Mesenchymal stem cell (in vitro differentiated cells and primary cell): ENCODE measurements around the gene PLRG1.
A peak's percentile ranks its signal among the peaks of the same experiment; 100 is the strongest.

Source experiments
- DNase-seq: peaks from one replicate; pipeline ENCODE4 v3.0.0-alpha.2; 2013
- H2AFZ ChIP-seq: one replicate; pipeline ENCODE4 v1.6.1; 2013; ENCODE audit warnings: low read depth, mild to moderate bottlenecking, control low read depth, inconsistent platforms, low read length, moderate library complexity
- H2AK5ac ChIP-seq: 2 replicates; pipeline ENCODE4 v1.6.1; 2013; ENCODE audit warnings: low read length, moderate library complexity, mild to moderate bottlenecking, inconsistent platforms; ENCODE audit not compliant: severe bottlenecking
- H2BK120ac ChIP-seq: one replicate; pipeline ENCODE4 v1.6.1; 2013; ENCODE audit warnings: low read depth, mild to moderate bottlenecking, inconsistent platforms, low read length, moderate library complexity
- H2BK12ac ChIP-seq, 2 experiments: one replicate each; pipeline ENCODE4 v1.6.1; 2013; ENCODE audit warnings: inconsistent platforms in 2 of 2, low read length in 2 of 2, mild to moderate bottlenecking in 2 of 2, moderate library complexity in 2 of 2, control low read depth in 1 of 2
- H2BK15ac ChIP-seq: one replicate; pipeline ENCODE4 v1.6.1; 2013; ENCODE audit warnings: mild to moderate bottlenecking, low read depth, inconsistent platforms; ENCODE audit not compliant: poor library complexity, severe bottlenecking
- H2BK5ac ChIP-seq: 2 replicates; pipeline ENCODE4 v1.6.1; 2013; ENCODE audit warnings: low read depth, mild to moderate bottlenecking, low read length, control low read depth, inconsistent platforms; ENCODE audit not compliant: poor library complexity, severe bottlenecking
- H3K14ac ChIP-seq, 2 experiments: one replicate each; pipeline ENCODE4 v1.6.1; 2013; ENCODE audit warnings: inconsistent platforms in 2 of 2, low read length in 2 of 2, control low read depth in 1 of 2, mild to moderate bottlenecking in 1 of 2, moderate library complexity in 1 of 2
- H3K18ac ChIP-seq, 2 experiments: one replicate each; pipeline ENCODE4 v1.6.1; 2013; ENCODE audit warnings: inconsistent platforms in 2 of 2, low read length in 2 of 2, control low read depth in 1 of 2, low read depth in 1 of 2, mild to moderate bottlenecking in 1 of 2
- H3K23ac ChIP-seq, 2 experiments: one replicate each; pipeline ENCODE4 v1.6.1; 2013; ENCODE audit warnings: inconsistent platforms in 2 of 2, low read length in 2 of 2, mild to moderate bottlenecking in 2 of 2, moderate library complexity in 2 of 2, control low read depth in 1 of 2
- H3K27ac ChIP-seq: 2 replicates; pipeline ENCODE4 v1.5.1; 2013; ENCODE audit warnings: mild to moderate bottlenecking, moderate library complexity, low read length, control low read depth, inconsistent platforms; ENCODE audit not compliant: poor library complexity, severe bottlenecking
- H3K27me3 ChIP-seq, 2 experiments: 2 replicates each; pipeline versions ENCODE4 v1.6.1 to v1.7.0; 2013; ENCODE audit warnings: low read length in 2 of 2, mild to moderate bottlenecking in 2 of 2, moderate library complexity in 2 of 2, control low read depth in 1 of 2, inconsistent platforms in 1 of 2; ENCODE audit not compliant: control insufficient read depth in 1 of 2, insufficient read depth in 1 of 2
- H3K36me3 ChIP-seq, 2 experiments: 2 replicates each; pipeline versions ENCODE4 v1.6.1 to v1.7.0; 2013; ENCODE audit warnings: low read length in 2 of 2, control low read depth in 1 of 2, inconsistent platforms in 1 of 2, low read depth in 1 of 2, mild to moderate bottlenecking in 1 of 2; ENCODE audit not compliant: insufficient read depth in 2 of 2, control insufficient read depth in 1 of 2
- H3K4ac ChIP-seq, 2 experiments: one replicate each; pipeline ENCODE4 v1.6.1; 2013; ENCODE audit warnings: inconsistent platforms in 2 of 2, low read length in 2 of 2, mild to moderate bottlenecking in 2 of 2, moderate library complexity in 2 of 2, control low read depth in 1 of 2, low read depth in 1 of 2
- H3K4me1 ChIP-seq: 2 replicates; pipeline ENCODE4 v1.6.1; 2013; ENCODE audit warnings: low read depth, low read length, control low read depth; ENCODE audit not compliant: control insufficient read depth, insufficient read depth
- H3K4me2 ChIP-seq: 2 replicates; pipeline ENCODE4 v1.6.1; 2013; ENCODE audit warnings: low read length, mild to moderate bottlenecking, inconsistent platforms; ENCODE audit not compliant: poor library complexity, severe bottlenecking
- H3K4me3 ChIP-seq, 2 experiments: 2 replicates each; pipeline versions ENCODE4 v1.5.1 to v1.7.0; 2013; ENCODE audit warnings: low read length in 2 of 2, mild to moderate bottlenecking in 2 of 2, control low read depth in 1 of 2, low read depth in 1 of 2; ENCODE audit not compliant: insufficient read depth in 1 of 2
- H3K79me1 ChIP-seq: replicated peaks from 2 replicates; pipeline ENCODE4 v1.6.1; 2013; ENCODE audit warnings: mild to moderate bottlenecking, control low read depth, low read length, inconsistent platforms; ENCODE audit not compliant: poor library complexity, severe bottlenecking
- H3K9ac ChIP-seq: 2 replicates; pipeline ENCODE4 v1.7.0; 2013; ENCODE audit warnings: mild to moderate bottlenecking, low read length, moderate library complexity
- H3K9me3 ChIP-seq: 2 replicates; pipeline ENCODE4 v1.7.0; 2013; ENCODE audit warnings: mild to moderate bottlenecking, low read length; ENCODE audit not compliant: control insufficient read depth
- H4K8ac ChIP-seq: one replicate; pipeline ENCODE4 v1.6.1; 2013; ENCODE audit warnings: inconsistent platforms, mild to moderate bottlenecking, low read length, moderate library complexity
- H4K91ac ChIP-seq: one replicate; pipeline ENCODE4 v1.6.1; 2013; ENCODE audit warnings: mild to moderate bottlenecking, low read length, inconsistent platforms
- WGBS: methylation state at CpG from one replicate; pipeline ENCODE4 v1.1.7; 2013; ENCODE audit warnings: mixed read lengths; 5-methylcytosine and 5-hydroxymethylcytosine counted together

Gene PLRG1

DNA sequence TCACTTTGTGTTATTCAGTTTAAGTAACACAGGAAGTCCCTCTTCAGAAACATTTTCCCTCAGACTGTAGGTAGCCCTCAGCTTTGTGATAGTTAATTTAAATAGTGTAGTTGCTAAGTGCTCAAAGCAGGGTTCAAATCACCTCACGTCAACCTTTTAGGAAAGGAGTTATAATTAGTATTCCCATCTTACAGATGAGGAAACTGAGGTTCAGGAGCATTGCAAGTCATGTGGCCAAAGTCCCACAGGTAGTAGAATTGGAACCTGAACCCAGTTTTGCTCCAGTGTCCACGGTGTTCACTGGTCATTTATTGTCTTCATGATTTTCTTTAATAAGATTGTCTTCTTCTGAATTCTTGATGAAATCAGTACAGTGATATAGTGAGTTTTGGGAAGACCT, 54.3 kb downstream of the PLRG1 start:
- H3K4me3 ChIP-seq: no peak overlapping the region
- WGBS: 70% methylated on average over 1 of the region's 2 CpGs

DNA sequence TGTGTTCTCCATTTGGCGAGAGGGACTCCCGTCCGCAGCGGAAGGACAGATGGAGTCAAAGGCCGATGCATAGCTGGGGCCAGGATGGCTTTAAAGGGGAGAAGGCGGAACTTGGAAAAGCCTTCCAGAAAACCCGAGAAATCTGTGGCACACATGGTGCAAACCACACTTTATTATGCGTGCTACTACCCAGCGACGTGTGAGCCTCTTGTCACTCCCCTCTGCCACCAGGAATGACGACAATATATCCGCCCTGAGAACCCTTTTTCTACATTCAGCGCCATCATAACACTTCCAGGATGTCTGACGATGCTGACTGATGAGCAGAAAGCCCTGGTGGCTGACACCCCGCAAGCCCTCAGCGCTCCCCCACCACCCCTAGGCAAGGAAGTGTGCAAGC, 57.9 kb downstream of the PLRG1 start:
- Histone ChIP-seq H2BK12ac (no peak overlapping the region), H2AK5ac (no peak overlapping the region), H3K4me2 (peak overlapping the region; percentile 95), H2BK15ac (no peak overlapping the region), H3K14ac (no peak overlapping the region), H3K27ac (no peak overlapping the region), H3K9ac (no peak overlapping the region), H3K4me3 (peak overlapping the region; percentile 29 to 42), H3K9me3 (no peaks in the 10 kb centered on the region), H2AFZ (no peak overlapping the region), H3K79me1 (no peaks in the 10 kb centered on the region), H2BK120ac (no peak overlapping the region), H3K23ac (no peak overlapping the region), H3K36me3 (no peaks in the 10 kb centered on the region), H3K4ac (no peak overlapping the region), H3K18ac (no peak overlapping the region), H3K27me3 (peaks cover 59 to 89% of the 10 kb centered on the region in 2 experiments), H3K4me1 (peaks cover 21% of the 10 kb centered on the region), H4K91ac (no peak overlapping the region), H4K8ac (no peak overlapping the region), H2BK5ac (no peak overlapping the region)
- no peak for DNase-seq
- WGBS: 14% methylated on average over 16 of the region's 16 CpGs

More for the DNA sequence above, 54.3 kb downstream of the PLRG1 start:
- Histone ChIP-seq H2BK120ac (no peak overlapping the region), H3K4me1 (peaks cover 12% of the 10 kb centered on the region), H2BK12ac (no peak overlapping the region), H3K23ac (no peak overlapping the region), H3K9ac (no peak overlapping the region), H3K9me3 (no peaks in the 10 kb centered on the region), H4K91ac (no peak overlapping the region), H3K4me2 (no peak overlapping the region), H3K27ac (no peak overlapping the region), H3K18ac (no peak overlapping the region), H3K14ac (no peak overlapping the region), H3K36me3 (no peaks in the 10 kb centered on the region), H3K79me1 (no peaks in the 10 kb centered on the region), H2AFZ (no peak overlapping the region), H4K8ac (no peak overlapping the region), H2BK5ac (no peak overlapping the region), H3K4ac (no peak overlapping the region), H3K27me3 (peaks cover 55 to 76% of the 10 kb centered on the region in 2 experiments), H2AK5ac (no peak overlapping the region), H2BK15ac (no peak overlapping the region)
- DNase-seq: no peak

DNA sequence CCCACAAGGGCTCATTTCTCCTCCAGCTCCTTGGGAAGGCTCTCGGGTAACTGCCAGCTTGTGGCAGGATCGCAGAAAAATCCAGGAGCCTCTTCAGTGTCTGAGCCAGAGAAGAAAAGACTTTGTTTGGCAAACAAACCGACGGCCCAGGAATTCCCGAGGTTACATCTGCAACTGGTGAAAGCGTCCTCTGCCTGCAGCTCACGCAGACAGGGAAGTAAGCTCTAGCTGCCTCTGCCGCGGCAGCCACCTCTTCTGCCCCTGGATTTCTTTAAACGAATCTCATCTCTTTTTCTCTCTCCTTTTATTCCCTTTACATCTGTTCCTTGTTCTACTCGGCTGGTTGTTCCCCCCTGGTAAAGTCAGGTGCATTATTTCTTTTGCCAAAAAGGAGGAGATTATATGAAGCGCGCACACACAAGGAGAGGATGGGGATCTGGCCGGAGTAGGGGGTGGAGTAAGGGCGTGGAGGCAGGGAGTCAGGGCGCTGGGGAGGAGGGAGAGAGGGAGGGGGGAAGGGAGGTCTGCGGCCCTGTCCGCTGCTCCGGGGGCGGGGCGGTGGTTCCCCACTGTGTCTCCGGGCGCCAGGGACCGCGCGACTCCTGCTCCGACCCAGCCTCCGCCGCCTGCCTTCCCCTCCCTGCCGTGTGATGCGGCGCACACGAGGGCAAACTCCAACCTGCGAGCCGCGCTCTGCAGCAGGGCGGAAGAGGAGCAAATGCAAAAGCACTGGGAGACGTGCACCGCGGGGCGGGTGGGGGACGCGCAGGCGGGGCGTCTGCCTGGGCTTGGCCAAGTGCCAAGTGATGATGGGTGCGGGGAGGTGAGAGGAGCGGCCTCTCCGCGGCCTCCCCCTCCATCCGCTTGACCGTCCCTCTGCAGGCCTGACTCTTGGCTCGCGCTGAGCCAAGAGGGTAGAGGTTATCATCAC, 58.6 kb downstream of the PLRG1 start, which contains the start of gene DCHS2:
Gene DCHS2, minus strand, starts transcription at position 459 of the 931 bp plus-strand sequence. Its CDS starts 444 bp downstream, at position 15.
- Histone ChIP-seq H2BK5ac (no peak within 1 kb of the TSS), H3K9me3 (no peaks in the 10 kb centered on the region), H3K36me3 (no peaks in the 10 kb centered on the region), H3K79me1 (no peaks in the 10 kb centered on the region), H3K27ac (no peak within 1 kb of the TSS), H3K14ac (no peak within 1 kb of the TSS), H3K27me3 (peaks cover 62 to 92% of the 10 kb centered on the region in 2 experiments), H3K18ac (peak within 1 kb of the TSS in 1 of 2 experiments; percentile 70), H2AK5ac (no peak within 1 kb of the TSS), H4K91ac (no peak within 1 kb of the TSS), H3K4me2 (peak within 1 kb of the TSS; percentile 95), H2BK12ac (no peak within 1 kb of the TSS), H3K4me3 (peak within 1 kb of the TSS; percentile 42 to 66), H4K8ac (peak within 1 kb of the TSS; percentile 37), H2AFZ (peak within 1 kb of the TSS; percentile 43), H3K23ac (no peak within 1 kb of the TSS), H2BK120ac (no peak within 1 kb of the TSS), H3K9ac (no peak within 1 kb of the TSS), H2BK15ac (no peak within 1 kb of the TSS), H3K4me1 (peaks cover 21% of the 10 kb centered on the region), H3K4ac (no peak within 1 kb of the TSS)
- 2% methylated on average over 49 of the region's 53 CpGs for WGBS
- DNase-seq: peak; percentile 44

DNA sequence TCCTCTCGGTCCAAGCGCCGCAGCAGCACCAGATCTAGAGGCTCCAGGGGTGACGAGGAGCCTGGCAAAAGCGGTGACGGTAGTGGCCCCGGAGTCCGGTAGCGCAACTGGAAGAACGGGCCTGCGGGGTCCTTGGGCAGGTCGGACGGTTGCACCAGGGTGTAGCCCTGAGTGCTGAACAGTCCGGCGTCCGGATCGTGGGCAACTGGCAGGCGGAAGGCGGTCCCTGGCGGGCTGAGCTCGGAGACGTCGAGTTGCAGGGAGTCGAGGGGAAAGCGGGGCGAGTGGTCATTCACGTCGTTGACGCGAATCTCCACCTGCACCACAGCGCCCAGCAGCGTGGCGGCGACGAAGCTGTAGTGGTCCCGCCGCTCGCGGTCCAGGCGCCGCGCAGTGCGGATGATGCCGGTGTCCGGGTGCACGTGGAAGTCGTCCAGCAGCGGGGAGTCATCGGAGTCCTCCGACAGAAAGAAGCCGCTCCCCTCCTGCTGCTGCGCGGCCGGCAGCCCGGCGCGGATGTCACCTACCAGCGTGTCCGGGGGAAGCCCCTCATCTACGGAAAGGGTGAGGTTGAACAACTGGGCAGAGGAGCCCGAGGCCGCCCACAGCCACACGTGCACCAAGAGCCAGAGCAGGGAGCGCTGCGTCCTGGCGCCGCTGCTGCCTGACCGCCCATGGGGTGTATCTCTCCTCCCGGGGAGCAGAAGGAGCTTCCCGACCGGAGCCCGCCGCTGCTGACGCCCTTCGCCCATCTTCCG, 59.4 kb downstream of the PLRG1 start:
- WGBS: 8% methylated on average over 75 of the region's 76 CpGs
- Histone ChIP-seq H3K4me2 (peak overlapping the region; percentile 95), H3K9me3 (no peaks in the 10 kb centered on the region), H3K4me3 (peak overlapping the region in 1 of 2 experiments; percentile 66), H3K4ac (no peak overlapping the region), H2BK12ac (no peak overlapping the region), H2BK15ac (no peak overlapping the region), H2BK5ac (no peak overlapping the region), H3K23ac (no peak overlapping the region), H3K79me1 (no peaks in the 10 kb centered on the region), H3K18ac (no peak overlapping the region), H3K14ac (no peak overlapping the region), H3K4me1 (peaks cover 21% of the 10 kb centered on the region), H4K91ac (no peak overlapping the region), H2AK5ac (no peak overlapping the region), H3K27me3 (peaks cover 62 to 93% of the 10 kb centered on the region in 2 experiments), H2BK120ac (no peak overlapping the region), H4K8ac (peak overlapping the region; percentile 37), H3K27ac (no peak overlapping the region), H3K9ac (no peak overlapping the region), H2AFZ (no peak overlapping the region), H3K36me3 (no peaks in the 10 kb centered on the region)
- DNase-seq: no peak
